GM12878 (cell line): ENCODE measurements around the gene SUPT4H1. TPM values are rescaled to one million over a fixed set of nuclear protein-coding genes. Genes with fewer than 3 reads are reported as not detected.

Experiments
- ASH2L ChIP-seq: fragments of 300-600, 200-600 bp; sonication (generic); IDR thresholded peaks from 2 replicates; pipeline ENCODE4 v1.6.1; 2017; ENCODE audit warnings: low read depth, mild to moderate bottlenecking, borderline replicate concordance
- CBFB ChIP-seq: IDR thresholded peaks from 2 replicates; pipeline ENCODE4 v1.6.1; 2016; ENCODE audit warnings: antibody characterized with exemption, low read depth
- CEBPB ChIP-seq, 2 experiments: fragments of 150-350 bp in 1 of 2; IDR thresholded peaks; 2 replicates each; pipeline ENCODE4 v1.6.1; 2012 to 2014; ENCODE audit warnings: low read depth in 2 of 2, low read length in 2 of 2, borderline replicate concordance in 1 of 2, inconsistent platforms in 1 of 2
- EGR1 ChIP-seq, 2 experiments: IDR thresholded peaks; 1 replicate in 1 of 2; 2 replicates in 1 of 2; pipeline ENCODE4 v1.6.1; 2011 to 2012; ENCODE audit warnings: low read depth in 2 of 2, low read length in 2 of 2, borderline replicate concordance in 1 of 2, mild to moderate bottlenecking in 1 of 2, moderate library complexity in 1 of 2
- EP300 ChIP-seq, 2 experiments: fragments of 150-350 bp in 1 of 2; IDR thresholded peaks; 2 replicates each; pipeline ENCODE4 v1.6.1; 2011 to 2012; ENCODE audit warnings: low read depth in 2 of 2, low read length in 2 of 2, borderline replicate concordance in 1 of 2, improper control_type of control experiment in 1 of 2, inconsistent platforms in 1 of 2; ENCODE audit not compliant: control insufficient read depth in 1 of 2
- IKZF2 ChIP-seq, 2 experiments: fragments of 450-650 bp; IDR thresholded peaks; 2 replicates each; pipeline ENCODE4 v1.6.1; 2017; ENCODE audit warnings: mild to moderate bottlenecking in 2 of 2, moderate library complexity in 2 of 2
- IRF4 ChIP-seq: IDR thresholded peaks from 2 replicates; pipeline ENCODE4 v1.6.1; 2011; ENCODE audit warnings: low read depth, low read length
- MLLT1 ChIP-seq: fragments of 450-650 bp; IDR thresholded peaks from 2 replicates; pipeline ENCODE4 v1.6.1; 2016; ENCODE audit warnings: mild to moderate bottlenecking
- MYB ChIP-seq: fragments of 150-350 bp; IDR thresholded peaks from 2 replicates; pipeline ENCODE4 v1.6.1; 2014; ENCODE audit warnings: mild to moderate bottlenecking, low read depth, low read length, borderline replicate concordance
- NFYB ChIP-seq: IDR thresholded peaks from 2 replicates; pipeline ENCODE4 v1.6.1; 2011; ENCODE audit warnings: low read depth, mild to moderate bottlenecking, low read length, improper control_type of control experiment, moderate library complexity; ENCODE audit not compliant: insufficient read depth
- PAX5 ChIP-seq: IDR thresholded peaks from 2 replicates; pipeline ENCODE4 v1.6.1; 2011; ENCODE audit warnings: low read depth, low read length, borderline replicate concordance
- PBX3 ChIP-seq: IDR thresholded peaks from 2 replicates; pipeline ENCODE4 v1.6.1; 2011; ENCODE audit warnings: mild to moderate bottlenecking, low read depth, low read length, moderate library complexity; ENCODE audit not compliant: insufficient replicate concordance
- PKNOX1 ChIP-seq: fragments of 450-650 bp; IDR thresholded peaks from 2 replicates; pipeline ENCODE4 v1.6.1; 2016; ENCODE audit warnings: mild to moderate bottlenecking
- POLR2AphosphoS2 ChIP-seq: IDR thresholded peaks from 2 replicates; pipeline ENCODE4 v1.6.1; 2011; ENCODE audit warnings: low read depth, mild to moderate bottlenecking, low read length, improper control_type of control experiment, moderate library complexity
- SIN3A ChIP-seq: IDR thresholded peaks from 2 replicates; pipeline ENCODE4 v1.6.1; 2012; ENCODE audit warnings: low read depth, low read length, improper control_type of control experiment
- SMAD5 ChIP-seq: IDR thresholded peaks from 2 replicates; pipeline ENCODE4 v1.6.1; 2016; ENCODE audit warnings: antibody characterized with exemption, low read depth
- SPI1 ChIP-seq: IDR thresholded peaks from 2 replicates; pipeline ENCODE4 v1.6.1; 2011; ENCODE audit warnings: low read depth, mild to moderate bottlenecking, low read length, moderate library complexity, borderline replicate concordance; ENCODE audit not compliant: insufficient read depth
- STAT3 ChIP-seq: IDR thresholded peaks from 2 replicates; pipeline ENCODE4 v1.6.1; 2011; ENCODE audit warnings: low read depth, low read length, improper control_type of control experiment
- TCF3 ChIP-seq: IDR thresholded peaks from 2 replicates; pipeline ENCODE4 v1.6.1; 2012; ENCODE audit warnings: low read depth, mild to moderate bottlenecking, low read length, borderline replicate concordance; ENCODE audit not compliant: insufficient read depth
- YY1 ChIP-seq: IDR thresholded peaks from 2 replicates; pipeline ENCODE4 v1.6.1; 2011; ENCODE audit warnings: low read depth, mild to moderate bottlenecking, low read length
- ZBED1 ChIP-seq: IDR thresholded peaks from 2 replicates; pipeline ENCODE4 v1.6.1; 2016; ENCODE audit warnings: borderline replicate concordance
- ZNF207 ChIP-seq: fragments of 450-650 bp; IDR thresholded peaks from 2 replicates; pipeline ENCODE4 v1.6.1; 2014; ENCODE audit warnings: antibody characterized with exemption, mild to moderate bottlenecking, borderline replicate concordance
- ZNF622 ChIP-seq: fragments of 450-650 bp; IDR thresholded peaks from 2 replicates; pipeline ENCODE4 v1.6.1; 2017; ENCODE audit warnings: mild to moderate bottlenecking, inconsistent platforms
- polyA plus RNA-seq, 11 experiments: library from polyadenylated mRNA; depleted of rRNA in 4 of 11; unstranded in 6 of 11; stranded (reverse) in 5 of 11; fragments of >200 nt; fragmentation: Nextera tagmentation in 4 of 11; fragmentation: Illumina TruSeq in 1 of 11; extraction: Ambion mirVana in 4 of 11; extraction: Trizol in 1 of 11; gene quantifications; 1 replicate in 1 of 11; 2 replicates in 10 of 11; pipeline versions ENCODE4 v1.2.1 to v1.2.3, GENCODE V29; 2011 to 2016; ENCODE audit warnings: inconsistent platforms in 2 of 11, missing spikeins in 2 of 11, low read depth in 1 of 11
- total RNA-seq, 4 experiments: library from RNA; depleted of rRNA in 3 of 4; stranded (reverse); fragments of >200 nt in 3 of 4; fragmentation: Illumina TruSeq in 1 of 4; extraction: Trizol in 1 of 4; gene quantifications; 2 replicates each; pipeline versions ENCODE4 v1.2.1 to v1.2.3, GENCODE V29; 2013 to 2021
- TF ChIP-seq, protein P1 (sequence below): fragments of 450-650 bp; IDR thresholded peaks from 2 replicates; pipeline ENCODE4 v1.6.1; 2017; ENCODE audit warnings: low read depth, mild to moderate bottlenecking, moderate library complexity

The SUPT4H1 gene
- total and polyA plus RNA-seq, 10 of the 15 experiments (the other 5 are each of a cell fraction or from before 2014, with no cell fraction given): 83.8 to 293 (median 128) TPM

DNA sequence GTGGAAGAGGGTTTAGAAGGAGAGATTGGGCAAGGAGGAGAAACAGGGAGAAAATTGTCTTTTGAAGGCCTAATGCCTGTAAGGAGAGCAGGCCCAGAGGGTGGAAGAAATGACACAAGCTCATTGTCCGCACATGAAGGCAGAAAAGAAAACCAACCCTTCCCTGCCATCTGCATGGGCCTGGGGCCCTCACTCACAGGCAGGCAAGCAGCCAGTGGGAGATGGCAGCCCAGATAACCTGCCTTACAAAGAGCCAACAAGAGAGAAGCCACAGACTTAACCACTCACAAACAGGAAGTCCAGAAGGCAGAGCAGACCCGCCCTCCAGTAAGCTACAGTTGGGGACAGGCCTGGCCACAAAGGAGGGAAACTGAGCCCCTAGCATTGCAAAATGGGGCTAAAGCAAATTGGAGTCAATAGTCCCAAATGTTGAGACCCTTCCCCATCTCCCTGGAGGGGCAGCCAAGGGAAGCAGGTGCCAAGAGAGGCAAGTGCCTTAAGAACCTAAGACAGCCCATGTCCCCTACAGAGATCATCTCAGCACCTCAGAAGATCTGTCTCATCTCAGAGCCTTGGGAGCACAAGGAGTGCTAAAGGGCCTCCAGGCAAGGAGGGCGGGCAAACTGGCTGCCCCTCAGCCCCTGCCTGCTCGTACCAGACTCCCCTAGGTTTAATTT lies 16.1 kb downstream of the SUPT4H1 start (continued):
- TF ChIP-seq CEBPB (IDR thresholded peaks at IDR 0.05; ENCODE audit: borderline replicate concordance in 1 of 2, low read depth in 2 of 2, low read length in 2 of 2): no peak
- no peak for TF ChIP-seq SIN3A
- TF ChIP-seq IRF4: no peak
- TF ChIP-seq TCF3: peak; percentile 44; the same call in 1 of the 2 replicates
- TF ChIP-seq SPI1: peak; percentile 80; the same call in 1 of the 2 replicates
- TF ChIP-seq IKZF2 (IDR thresholded peaks at IDR 0.05): peak; percentile 9 to 49; a peak in 3 of 4 replicates
- TF ChIP-seq STAT3: no peak
- no peak for TF ChIP-seq PBX3
- peak; percentile 91; the same call in 1 of the 2 replicates for TF ChIP-seq ZBED1
- TF ChIP-seq, protein P1, sequence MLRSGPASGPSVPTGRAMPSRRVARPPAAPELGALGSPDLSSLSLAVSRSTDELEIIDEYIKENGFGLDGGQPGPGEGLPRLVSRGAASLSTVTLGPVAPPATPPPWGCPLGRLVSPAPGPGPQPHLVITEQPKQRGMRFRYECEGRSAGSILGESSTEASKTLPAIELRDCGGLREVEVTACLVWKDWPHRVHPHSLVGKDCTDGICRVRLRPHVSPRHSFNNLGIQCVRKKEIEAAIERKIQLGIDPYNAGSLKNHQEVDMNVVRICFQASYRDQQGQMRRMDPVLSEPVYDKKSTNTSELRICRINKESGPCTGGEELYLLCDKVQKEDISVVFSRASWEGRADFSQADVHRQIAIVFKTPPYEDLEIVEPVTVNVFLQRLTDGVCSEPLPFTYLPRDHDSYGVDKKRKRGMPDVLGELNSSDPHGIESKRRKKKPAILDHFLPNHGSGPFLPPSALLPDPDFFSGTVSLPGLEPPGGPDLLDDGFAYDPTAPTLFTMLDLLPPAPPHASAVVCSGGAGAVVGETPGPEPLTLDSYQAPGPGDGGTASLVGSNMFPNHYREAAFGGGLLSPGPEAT: peak; percentile 8; the same call in 1 of the 2 replicates
- TF ChIP-seq POLR2AphosphoS2: peak; percentile 24; the same call in 1 of the 2 replicates
- no peak for TF ChIP-seq ZNF622
- TF ChIP-seq NFYB: peak; percentile 65; the same call in 1 of the 2 replicates
- TF ChIP-seq EGR1 (IDR thresholded peaks at IDR 0.05; ENCODE audit: borderline replicate concordance in 1 of 2, low read depth in 2 of 2, low read length in 2 of 2): no peak
- peak; percentile 90 for TF ChIP-seq CBFB
- TF ChIP-seq ASH2L: no peak
- TF ChIP-seq MLLT1: peak; percentile 94
- 0 out of 2 replicates have a peak, but pooled peaks have one; percentile 17 for TF ChIP-seq YY1
- TF ChIP-seq PAX5: 0 out of 2 replicates have a peak, but pooled peaks have one; percentile 24
- 0 out of 4 replicates have a peak, but pooled peaks of 1 of the 2 experiments have one; percentile 45 for TF ChIP-seq EP300 (IDR thresholded peaks at IDR 0.05; ENCODE audit: borderline replicate concordance in 1 of 2, control insufficient read depth in 1 of 2, low read depth in 2 of 2, low read length in 2 of 2)
- TF ChIP-seq ZNF207: no peak
- peak; percentile 70 for TF ChIP-seq PKNOX1
- TF ChIP-seq SMAD5: peak; percentile 88; the same call in 1 of the 2 replicates
- TF ChIP-seq MYB: 0 out of 2 replicates have a peak, but pooled peaks have one; percentile 19
